H1 (cell line): ENCODE results near the gene SLC15A4. TPM values are rescaled to one million over a fixed set of nuclear protein-coding genes. Genes with fewer than 3 reads are reported as not detected.

Experiments used
- ATF3 ChIP-seq: IDR thresholded peaks from 2 replicates; pipeline ENCODE4 v1.6.1; 2011; ENCODE audit warnings: low read depth, mild to moderate bottlenecking, low read length; ENCODE audit not compliant: insufficient read depth
- CHD7 ChIP-seq: fragments of 300-600 bp; sonication (generic); IDR thresholded peaks from 2 replicates; pipeline ENCODE4 v1.7.1; 2012; ENCODE audit warnings: low read length, moderate library complexity, mild to moderate bottlenecking, inconsistent platforms; ENCODE audit not compliant: insufficient replicate concordance
- GABPA ChIP-seq: IDR thresholded peaks from 2 replicates; pipeline ENCODE4 v1.6.1; 2011; ENCODE audit warnings: mild to moderate bottlenecking, low read length, moderate library complexity, borderline replicate concordance; ENCODE audit not compliant: insufficient read depth
- HDAC2 ChIP-seq, 2 experiments: fragments of 300-600 bp in 1 of 2; sonication (generic) in 1 of 2; IDR thresholded peaks; 2 replicates each; pipeline ENCODE4 v1.6.1; 2011 to 2012; ENCODE audit warnings: low read depth in 2 of 2, low read length in 2 of 2, mild to moderate bottlenecking in 2 of 2, moderate library complexity in 2 of 2, borderline replicate concordance in 1 of 2, inconsistent platforms in 1 of 2
- HDAC6 ChIP-seq: IDR thresholded peaks from one replicate; pipeline ENCODE4 v1.7.1; 2012; ENCODE audit warnings: low read depth, mild to moderate bottlenecking, inconsistent platforms, low read length, moderate library complexity
- PHF8 ChIP-seq: fragments of 200-600 bp; sonication (generic); conservative IDR thresholded peaks from 2 replicates; pipeline ENCODE4 v1.7.1; 2012; ENCODE audit warnings: low read depth, mild to moderate bottlenecking, inconsistent platforms, low read length, moderate library complexity
- POLR2A ChIP-seq, 2 experiments: IDR thresholded peaks; 1 replicate in 1 of 2; 2 replicates in 1 of 2; pipeline ENCODE4 v1.6.1; 2011; ENCODE audit warnings: low read depth in 2 of 2, low read length in 2 of 2, mild to moderate bottlenecking in 2 of 2; ENCODE audit errors: control extremely low read depth in 1 of 2
- SP1 ChIP-seq: IDR thresholded peaks from 2 replicates; pipeline ENCODE4 v1.6.1; 2011; ENCODE audit warnings: low read depth, low read length
- SP2 ChIP-seq: IDR thresholded peaks from 2 replicates; pipeline ENCODE4 v1.6.1; 2012; ENCODE audit warnings: mild to moderate bottlenecking, low read length, inconsistent platforms
- polyA plus RNA-seq, 7 experiments: library from polyadenylated mRNA; depleted of rRNA in 3 of 7; stranded (reverse) in 5 of 7; unstranded in 2 of 7; fragments of >200 nt in 5 of 7; fragments of 200-250 nt in 2 of 7; gene quantifications; 1 replicate in 5 of 7; 2 replicates in 1 of 7; 4 replicates in 1 of 7; pipeline versions ENCODE4 v1.2.1 to v1.2.3, GENCODE V29; 2011 to 2013; ENCODE audit warnings: missing spikeins in 2 of 7, mixed read lengths in 2 of 7
- total RNA-seq: library from RNA; stranded (reverse); fragmentation: NEBNext Ultra II Directional; extraction: Animal tissue kit (Norgen Biotek cat#: 25700); gene quantifications from 2 replicates; pipeline ENCODE4 v1.2.1, GENCODE V29; 2021

The SLC15A4 gene
- total and polyA plus RNA-seq, 2 of the 8 experiments (the other 6 are each of a cell fraction or from before 2014, with no cell fraction given), result 22.7 to 26.6 TPM

- no peak for TF ChIP-seq CHD7
- TF ChIP-seq SP1, result no peak
- no peak for TF ChIP-seq HDAC2 (IDR thresholded peaks at IDR 0.05; ENCODE audit: borderline replicate concordance in 1 of 2, low read depth in 2 of 2, low read length in 2 of 2)
- TF ChIP-seq GABPA, result no peak
- no peak for TF ChIP-seq POLR2A (IDR thresholded peaks at IDR 0.05; ENCODE audit: control extremely low read depth in 1 of 2, low read depth in 2 of 2, low read length in 2 of 2)
- no peak for TF ChIP-seq SP2
- no peak for TF ChIP-seq ATF3
- TF ChIP-seq PHF8, result no peak
- no peak for TF ChIP-seq HDAC6
- TF ChIP-seq, all 59 proteins: peak for 0
Measured at GRCh38 chr12:128792398-128792797, 31.4 kb downstream of the SLC15A4 start (continued).
